Neural cell (in vitro differentiated cells): ENCODE results near the gene PGC. TPM values are rescaled to one million over a fixed set of nuclear protein-coding genes. Genes with fewer than 3 reads are reported as not detected.

Experiments used
- H2AFZ ChIP-seq: fragments of 200-600, 300-800 bp; sonication (generic), shearing (Covaris generic); 2 replicates; pipeline ENCODE4 v1.6.0; 2014; ENCODE audit warnings: low read depth, mild to moderate bottlenecking, antibody characterized with exemption, low read length, moderate library complexity
- H3F3A ChIP-seq: fragments of 200-600 bp; shearing (Covaris generic); 2 replicates; pipeline ENCODE4 v1.6.1; 2016; ENCODE audit warnings: mild to moderate bottlenecking, moderate library complexity, mixed read lengths, antibody characterized with exemption, low read length; ENCODE audit not compliant: insufficient read depth, poor library complexity, severe bottlenecking
- H3K27ac ChIP-seq: fragments of 200-600, 300-800 bp; sonication (generic), shearing (Covaris generic); 2 replicates; pipeline ENCODE4 v1.5.1; 2014; ENCODE audit warnings: mild to moderate bottlenecking, low read length, moderate library complexity
- H3K27me3 ChIP-seq: fragments of 300-800, 200-600 bp; sonication (generic), shearing (Covaris generic); 2 replicates; pipeline ENCODE4 v1.6.0; 2014; ENCODE audit warnings: mild to moderate bottlenecking, low read depth, low read length, moderate library complexity; ENCODE audit not compliant: insufficient read depth
- H3K36me3 ChIP-seq: fragments of 300-800, 200-600 bp; sonication (generic), shearing (Covaris generic); 2 replicates; pipeline ENCODE4 v1.5.1; 2014; ENCODE audit warnings: mild to moderate bottlenecking, antibody characterized with exemption, low read length, moderate library complexity; ENCODE audit not compliant: insufficient read depth
- H3K4me2 ChIP-seq: fragments of 300-800, 200-600 bp; sonication (generic), shearing (Covaris generic); 2 replicates; pipeline ENCODE4 v1.6.0; 2014; ENCODE audit warnings: mild to moderate bottlenecking, low read length
- H3K4me3 ChIP-seq: fragments of 300-800, 200-600 bp; sonication (generic), shearing (Covaris generic); 2 replicates; pipeline ENCODE4 v1.5.1; 2014; ENCODE audit warnings: mild to moderate bottlenecking, low read length, moderate library complexity
- H3K79me2 ChIP-seq: fragments of 200-600 bp; shearing (Covaris generic); replicated peaks from 2 replicates; pipeline ENCODE4 v1.6.0; 2014; ENCODE audit warnings: mild to moderate bottlenecking, low read length, moderate library complexity; ENCODE audit not compliant: insufficient read depth
- H3K9ac ChIP-seq: fragments of 300-800, 200-600 bp; sonication (generic), shearing (Covaris generic); 2 replicates; pipeline ENCODE4 v1.6.1; 2016; ENCODE audit warnings: mild to moderate bottlenecking, low read length, mixed read lengths
- H3K9me2 ChIP-seq: fragments of 200-600 bp; shearing (Covaris generic); 2 replicates; pipeline ENCODE4 v1.6.1; 2016; ENCODE audit warnings: mild to moderate bottlenecking, low read length, mixed read lengths; ENCODE audit not compliant: insufficient read depth
- H3K9me3 ChIP-seq: fragments of 200-600, 300-800 bp; sonication (generic), shearing (Covaris generic); 2 replicates; pipeline ENCODE4 v1.6.1; 2016; ENCODE audit warnings: mild to moderate bottlenecking, mixed run types, low read length, moderate library complexity, mixed read lengths
- H4K20me1 ChIP-seq: fragments of 200-600 bp; shearing (Covaris generic); 2 replicates; pipeline ENCODE4 v1.6.1; 2016; ENCODE audit warnings: mild to moderate bottlenecking, mixed run types; ENCODE audit not compliant: insufficient read depth
- EP300 ChIP-seq: fragments of 450-650 bp; conservative IDR thresholded peaks from 2 replicates; pipeline ENCODE4 v1.6.1; 2014; ENCODE audit warnings: antibody characterized with exemption, mild to moderate bottlenecking, moderate library complexity; ENCODE audit not compliant: poor library complexity, severe bottlenecking
- EZH2 ChIP-seq: fragments of 200-600, 300-800 bp; shearing (Covaris generic), sonication (generic); IDR thresholded peaks from 2 replicates; pipeline ENCODE4 v1.6.1; 2014; ENCODE audit warnings: antibody characterized with exemption, low read length, borderline replicate concordance, mild to moderate bottlenecking; ENCODE audit not compliant: insufficient read depth, poor library complexity, severe bottlenecking
- MXI1 ChIP-seq: fragments of 450-650 bp; conservative IDR thresholded peaks from 2 replicates; pipeline ENCODE4 v1.6.1; 2014; ENCODE audit warnings: antibody characterized with exemption, mild to moderate bottlenecking; ENCODE audit not compliant: poor library complexity, severe bottlenecking
- POLR2AphosphoS5 ChIP-seq: IDR thresholded peaks from 2 replicates; pipeline ENCODE4 v1.6.1; 2012
- RAD21 ChIP-seq: fragments of 450-650 bp; conservative IDR thresholded peaks from 2 replicates; pipeline ENCODE4 v1.6.1; 2014; ENCODE audit warnings: antibody characterized with exemption, mild to moderate bottlenecking, moderate library complexity
- SMC3 ChIP-seq: fragments of 450-650 bp; conservative IDR thresholded peaks from 2 replicates; pipeline ENCODE4 v1.6.1; 2014; ENCODE audit warnings: antibody characterized with exemption, mild to moderate bottlenecking, moderate library complexity; ENCODE audit not compliant: poor library complexity
- TAF1 ChIP-seq: IDR thresholded peaks from 2 replicates; pipeline ENCODE4 v1.6.1; 2012; ENCODE audit warnings: low read depth
- polyA plus RNA-seq: library from polyadenylated mRNA; depleted of rRNA; stranded (reverse); fragments of >200 nt; gene quantifications from 2 replicates; pipeline ENCODE4 v1.2.3, GENCODE V29; 2014
- TF ChIP-seq, protein P1 (sequence below): IDR thresholded peaks from 2 replicates; pipeline ENCODE4 v1.6.1; 2012; ENCODE audit warnings: borderline replicate concordance
- TF ChIP-seq, protein P2 (sequence below): fragments of 450-650 bp; IDR thresholded peaks from 2 replicates; pipeline ENCODE4 v1.5.1; 2014; ENCODE audit warnings: antibody characterized with exemption, mild to moderate bottlenecking, moderate library complexity; ENCODE audit not compliant: poor library complexity, severe bottlenecking

PGC gene
- polyA plus RNA-seq, 1 donor from 2014 or later = not detected

DNA sequence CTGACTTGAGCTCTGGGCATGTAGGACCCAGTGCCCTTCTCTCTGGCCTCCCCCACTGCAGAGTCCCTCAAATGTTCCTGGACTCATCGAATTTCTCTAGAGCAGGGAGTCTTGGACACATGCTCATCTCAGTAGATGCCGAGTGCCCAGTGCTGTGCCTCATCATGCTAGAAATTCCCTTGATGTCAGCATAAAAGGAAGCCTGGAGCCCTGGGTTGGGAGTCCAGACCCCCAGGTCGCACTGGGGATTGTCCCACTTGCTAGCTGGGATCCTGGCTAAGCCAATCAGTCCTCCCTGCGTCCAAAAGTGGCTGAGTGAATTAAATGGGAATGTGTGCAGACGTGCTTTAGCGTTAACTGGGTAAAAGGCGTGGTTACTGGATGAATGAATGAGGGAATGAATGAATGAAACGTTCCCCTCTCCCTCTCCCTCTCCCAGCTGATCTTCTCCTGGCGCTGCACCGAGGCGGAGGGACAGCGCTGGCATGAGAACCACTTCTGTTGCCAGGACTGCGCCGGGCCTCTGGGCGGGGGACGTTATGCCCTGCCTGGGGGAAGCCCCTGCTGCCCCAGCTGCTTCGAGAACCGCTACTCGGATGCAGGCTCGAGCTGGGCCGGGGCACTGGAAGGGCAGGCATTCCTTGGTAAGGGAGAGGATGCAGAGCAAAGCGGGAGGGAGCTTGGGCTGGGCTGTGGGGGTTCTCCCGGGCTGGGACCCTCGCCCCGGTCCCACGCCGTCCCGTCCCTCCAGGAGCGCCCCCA, 38.7 kb upstream of the PGC start:
- H3K9me3 ChIP-seq = no peaks in the 10 kb centered on the region
- H3K27ac ChIP-seq = peak overlapping the region; percentile 79
- peaks cover 3% of the 10 kb centered on the region for H3K79me2 ChIP-seq
- H3K36me3 ChIP-seq = no peaks in the 10 kb centered on the region
- H3K9me2 ChIP-seq = no peaks in the 10 kb centered on the region
- peak overlapping the region; percentile 97 for H3K4me2 ChIP-seq
- peak overlapping the region; percentile 76 for H3K4me3 ChIP-seq
- TF ChIP-seq SMC3 (no peak), MXI1 (peak; percentile 11)
- H3K27me3 ChIP-seq = no peaks in the 10 kb centered on the region
- H2AFZ ChIP-seq = peak overlapping the region; percentile 65
- H4K20me1 ChIP-seq = no peaks in the 10 kb centered on the region
- H3F3A ChIP-seq = no peaks in the 10 kb centered on the region
- peak overlapping the region; percentile 75 for H3K9ac ChIP-seq

DNA sequence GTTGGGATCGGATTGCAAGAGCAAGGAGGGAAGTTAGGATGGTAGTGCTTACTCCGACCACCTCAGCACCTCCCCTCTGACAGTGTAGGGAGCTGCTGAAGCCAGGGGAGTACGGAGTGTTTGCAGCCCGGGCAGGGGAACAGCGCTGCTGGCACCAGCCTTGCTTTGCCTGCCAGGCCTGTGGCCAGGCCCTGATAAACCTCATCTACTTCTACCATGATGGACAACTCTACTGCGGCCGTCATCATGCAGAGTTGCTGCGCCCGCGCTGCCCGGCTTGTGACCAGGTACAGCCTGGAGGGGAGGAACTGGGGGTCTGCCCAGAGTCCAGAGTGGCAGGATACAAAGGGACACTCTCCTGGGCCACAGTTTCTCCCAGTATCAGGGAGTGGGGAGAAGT, 38.1 kb upstream of the PGC start:
- H3K4me2 ChIP-seq = no peak overlapping the region
- H2AFZ ChIP-seq = no peak overlapping the region
- no peaks in the 10 kb centered on the region for H3K27me3 ChIP-seq
- no peaks in the 10 kb centered on the region for H3K9me2 ChIP-seq
- peaks cover 3% of the 10 kb centered on the region for H3K79me2 ChIP-seq
- no peaks in the 10 kb centered on the region for H3K36me3 ChIP-seq
- no peak for TF ChIP-seq TAF1
- TF ChIP-seq SMC3 = no peak
- TF ChIP-seq RAD21 = no peak
- no peak for TF ChIP-seq EZH2
- no peak for TF ChIP-seq POLR2AphosphoS5
- TF ChIP-seq, protein P1, sequence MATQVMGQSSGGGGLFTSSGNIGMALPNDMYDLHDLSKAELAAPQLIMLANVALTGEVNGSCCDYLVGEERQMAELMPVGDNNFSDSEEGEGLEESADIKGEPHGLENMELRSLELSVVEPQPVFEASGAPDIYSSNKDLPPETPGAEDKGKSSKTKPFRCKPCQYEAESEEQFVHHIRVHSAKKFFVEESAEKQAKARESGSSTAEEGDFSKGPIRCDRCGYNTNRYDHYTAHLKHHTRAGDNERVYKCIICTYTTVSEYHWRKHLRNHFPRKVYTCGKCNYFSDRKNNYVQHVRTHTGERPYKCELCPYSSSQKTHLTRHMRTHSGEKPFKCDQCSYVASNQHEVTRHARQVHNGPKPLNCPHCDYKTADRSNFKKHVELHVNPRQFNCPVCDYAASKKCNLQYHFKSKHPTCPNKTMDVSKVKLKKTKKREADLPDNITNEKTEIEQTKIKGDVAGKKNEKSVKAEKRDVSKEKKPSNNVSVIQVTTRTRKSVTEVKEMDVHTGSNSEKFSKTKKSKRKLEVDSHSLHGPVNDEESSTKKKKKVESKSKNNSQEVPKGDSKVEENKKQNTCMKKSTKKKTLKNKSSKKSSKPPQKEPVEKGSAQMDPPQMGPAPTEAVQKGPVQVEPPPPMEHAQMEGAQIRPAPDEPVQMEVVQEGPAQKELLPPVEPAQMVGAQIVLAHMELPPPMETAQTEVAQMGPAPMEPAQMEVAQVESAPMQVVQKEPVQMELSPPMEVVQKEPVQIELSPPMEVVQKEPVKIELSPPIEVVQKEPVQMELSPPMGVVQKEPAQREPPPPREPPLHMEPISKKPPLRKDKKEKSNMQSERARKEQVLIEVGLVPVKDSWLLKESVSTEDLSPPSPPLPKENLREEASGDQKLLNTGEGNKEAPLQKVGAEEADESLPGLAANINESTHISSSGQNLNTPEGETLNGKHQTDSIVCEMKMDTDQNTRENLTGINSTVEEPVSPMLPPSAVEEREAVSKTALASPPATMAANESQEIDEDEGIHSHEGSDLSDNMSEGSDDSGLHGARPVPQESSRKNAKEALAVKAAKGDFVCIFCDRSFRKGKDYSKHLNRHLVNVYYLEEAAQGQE = no peak
- no peak for TF ChIP-seq EP300
- TF ChIP-seq, protein P2, sequence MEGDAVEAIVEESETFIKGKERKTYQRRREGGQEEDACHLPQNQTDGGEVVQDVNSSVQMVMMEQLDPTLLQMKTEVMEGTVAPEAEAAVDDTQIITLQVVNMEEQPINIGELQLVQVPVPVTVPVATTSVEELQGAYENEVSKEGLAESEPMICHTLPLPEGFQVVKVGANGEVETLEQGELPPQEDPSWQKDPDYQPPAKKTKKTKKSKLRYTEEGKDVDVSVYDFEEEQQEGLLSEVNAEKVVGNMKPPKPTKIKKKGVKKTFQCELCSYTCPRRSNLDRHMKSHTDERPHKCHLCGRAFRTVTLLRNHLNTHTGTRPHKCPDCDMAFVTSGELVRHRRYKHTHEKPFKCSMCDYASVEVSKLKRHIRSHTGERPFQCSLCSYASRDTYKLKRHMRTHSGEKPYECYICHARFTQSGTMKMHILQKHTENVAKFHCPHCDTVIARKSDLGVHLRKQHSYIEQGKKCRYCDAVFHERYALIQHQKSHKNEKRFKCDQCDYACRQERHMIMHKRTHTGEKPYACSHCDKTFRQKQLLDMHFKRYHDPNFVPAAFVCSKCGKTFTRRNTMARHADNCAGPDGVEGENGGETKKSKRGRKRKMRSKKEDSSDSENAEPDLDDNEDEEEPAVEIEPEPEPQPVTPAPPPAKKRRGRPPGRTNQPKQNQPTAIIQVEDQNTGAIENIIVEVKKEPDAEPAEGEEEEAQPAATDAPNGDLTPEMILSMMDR = no peak
- no peak for TF ChIP-seq MXI1
- H3K9ac ChIP-seq = no peak overlapping the region
- H4K20me1 ChIP-seq = no peaks in the 10 kb centered on the region
- no peaks in the 10 kb centered on the region for H3F3A ChIP-seq
- peak overlapping the region; percentile 76 for H3K4me3 ChIP-seq
- no peaks in the 10 kb centered on the region for H3K9me3 ChIP-seq
- no peak overlapping the region for H3K27ac ChIP-seq
